Colon (tissue), 2 donors: ENCODE data around the gene FER.
A peak's percentile ranks its signal among the peaks of the same experiment; 100 is the strongest.
"Not testable (repeated sequence)": the region's sequence is repeated elsewhere in the genome, so short reads cannot be mapped to it uniquely, and the experiment has no call there.

Source experiments
- FAIRE-seq: peaks from 2 replicates; lab custom pipeline; 2012; peaks lifted over from hg19 to GRCh38; lab: Jason Lieb, UNC
- donor health status: control.
- donor health status: control.

FER gene

GRCh38 chr5:109038209-109038840 lies 290.6 kb downstream of the FER start:
- FAIRE-seq = peak; percentile 10

GRCh38 chr5:109041317-109041716 lies 293.6 kb downstream of the FER start:
- no peak for FAIRE-seq

- FAIRE-seq = no peak
These were observed 298.0 kb downstream of the FER start for GRCh38 chr5:109045710-109046109.

GRCh38 chr5:109049565-109049964 lies 301.9 kb downstream of the FER start:
- FAIRE-seq = peak; percentile 61

GRCh38 chr5:109050321-109050720 lies 302.6 kb downstream of the FER start:
- not testable (repeated sequence) for FAIRE-seq

DNA sequence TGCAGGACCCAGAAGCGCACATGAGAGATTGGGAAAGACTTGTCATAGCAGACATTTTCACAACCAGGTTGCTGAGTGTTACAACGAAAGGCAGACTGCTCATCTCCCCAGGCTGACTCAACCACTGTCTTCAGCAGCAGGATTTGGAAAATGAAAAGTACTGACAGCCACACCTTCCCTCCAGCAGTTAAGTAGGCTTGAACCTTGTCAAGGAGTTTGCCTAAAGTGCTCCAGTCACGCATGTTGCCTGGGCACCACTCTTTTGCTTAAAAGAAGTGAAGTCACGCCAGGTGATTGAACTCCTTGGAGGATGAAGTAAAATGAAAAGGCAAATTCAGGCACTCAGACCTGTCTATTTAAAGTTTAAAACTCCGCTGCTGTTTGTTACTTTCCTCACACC lies 304.5 kb downstream of the FER start:
- not testable (repeated sequence) for FAIRE-seq

DNA sequence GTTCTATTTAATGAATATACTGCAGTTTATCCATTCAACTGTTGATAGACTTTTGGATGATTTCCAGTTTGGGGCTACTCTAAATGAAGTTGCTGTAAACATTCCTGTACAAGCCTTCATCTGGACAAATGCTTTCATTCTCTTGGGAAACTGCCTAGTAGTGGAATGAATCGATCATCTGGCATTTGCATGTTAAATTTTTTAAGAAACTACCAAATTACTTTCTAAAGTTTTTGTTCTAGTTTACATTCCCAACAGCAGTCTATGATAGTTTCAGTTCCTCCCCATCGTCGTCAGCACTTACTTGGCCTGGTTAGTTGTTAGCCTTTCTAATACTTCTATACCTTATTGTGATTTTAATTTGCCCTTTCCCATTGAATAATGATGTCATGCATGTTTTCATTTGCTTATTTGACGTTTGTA lies 306.3 kb downstream of the FER start:
- no peak for FAIRE-seq

DNA sequence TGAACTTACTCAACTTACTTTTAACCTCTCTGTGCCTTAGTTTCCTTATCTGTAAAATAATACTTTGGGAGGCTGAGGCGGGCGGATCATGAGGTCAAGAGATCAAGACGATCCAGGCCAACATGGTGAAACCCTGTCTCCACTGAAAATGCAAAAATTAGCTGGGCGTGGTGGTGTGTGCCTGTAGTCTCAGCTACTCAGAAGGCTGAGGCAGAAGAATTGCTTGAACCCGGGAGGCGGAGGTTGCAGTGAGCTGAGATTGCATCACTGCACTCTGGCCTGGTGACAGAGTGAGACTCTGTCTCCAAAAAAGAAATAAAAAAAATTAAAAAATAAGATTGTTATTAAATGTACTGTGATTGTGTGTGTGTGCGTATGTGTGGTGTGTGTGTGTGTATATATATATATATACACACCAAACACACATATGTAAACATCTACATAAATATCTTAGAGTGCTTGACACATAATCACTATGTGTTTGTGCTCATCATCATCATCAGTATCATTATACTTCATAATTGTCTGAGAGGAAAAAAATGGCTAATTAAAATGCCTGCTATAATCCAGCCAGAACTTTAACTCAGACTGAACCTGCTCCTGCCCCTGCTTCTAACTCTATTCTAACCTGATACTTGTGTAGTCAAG lies 312.8 kb downstream of the FER start:
- FAIRE-seq = no peak

- FAIRE-seq = peak; percentile 53
These were observed 315.0 kb downstream of the FER start for GRCh38 chr5:109062664-109063063.

DNA sequence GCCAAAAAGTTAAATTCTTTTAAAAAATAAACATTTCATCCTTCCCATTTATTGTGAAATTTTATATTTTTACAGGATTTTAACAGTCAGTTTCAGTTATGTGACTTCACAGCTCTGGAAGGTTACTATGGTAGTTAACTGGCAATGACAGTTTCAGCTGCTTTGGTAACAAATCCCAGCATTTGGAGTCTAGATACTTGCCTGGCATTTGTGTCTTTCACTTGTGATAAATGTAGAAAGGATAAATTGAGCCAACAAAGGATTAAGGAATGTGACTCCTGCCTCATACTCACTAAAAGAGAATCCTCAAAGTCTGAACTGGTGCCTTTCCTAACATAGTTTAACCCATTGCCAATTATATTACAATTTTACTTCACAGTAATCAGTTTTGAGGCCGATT lies 315.5 kb downstream of the FER start:
- no peak for FAIRE-seq

GRCh38 chr5:109076741-109077140 lies 329.0 kb downstream of the FER start:
- no peak for FAIRE-seq

- FAIRE-seq = peak; percentile 91
These were observed 330.8 kb downstream of the FER start for GRCh38 chr5:109078448-109078847.

DNA sequence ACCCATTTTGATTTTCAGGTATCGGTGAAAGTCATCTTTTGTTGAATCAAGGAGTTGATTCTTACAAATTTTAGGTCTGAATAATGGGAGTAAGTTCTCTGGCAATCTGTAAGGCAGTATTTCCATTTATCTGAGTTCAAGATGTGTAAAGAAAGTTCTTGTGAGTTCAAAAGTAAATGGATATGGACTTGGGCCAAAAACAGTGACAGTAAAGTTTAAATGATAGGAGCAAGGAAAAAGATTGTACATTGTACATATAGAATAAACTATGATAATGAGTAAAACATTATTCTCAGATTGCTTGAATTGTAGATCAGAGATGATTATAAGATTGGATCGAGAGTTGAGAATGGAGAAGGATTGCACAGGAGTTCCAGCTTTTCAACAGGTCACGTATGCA lies 332.8 kb downstream of the FER start:
- peak; percentile 62 for FAIRE-seq

GRCh38 chr5:109080896-109081295 lies 333.2 kb downstream of the FER start:
- peak; percentile 87 for FAIRE-seq

DNA sequence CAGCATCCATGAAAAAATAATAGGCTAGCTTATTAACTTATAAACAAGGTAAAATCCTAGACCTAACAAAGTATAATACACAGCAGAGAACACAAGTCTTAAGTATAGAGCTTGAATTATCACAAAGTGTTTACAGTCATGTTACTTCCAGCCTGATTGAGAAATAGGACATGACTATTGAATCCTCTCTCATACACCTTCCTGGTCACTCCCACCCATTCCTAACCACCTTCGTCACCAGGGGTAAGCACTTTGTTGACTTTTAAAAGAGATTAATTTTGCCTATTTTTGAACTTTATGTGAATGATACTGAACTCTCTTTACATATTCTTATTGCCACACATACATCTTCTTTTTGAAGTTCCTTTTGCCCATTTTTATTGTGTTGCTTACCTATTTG lies 336.2 kb downstream of the FER start:
- FAIRE-seq = no peak

DNA sequence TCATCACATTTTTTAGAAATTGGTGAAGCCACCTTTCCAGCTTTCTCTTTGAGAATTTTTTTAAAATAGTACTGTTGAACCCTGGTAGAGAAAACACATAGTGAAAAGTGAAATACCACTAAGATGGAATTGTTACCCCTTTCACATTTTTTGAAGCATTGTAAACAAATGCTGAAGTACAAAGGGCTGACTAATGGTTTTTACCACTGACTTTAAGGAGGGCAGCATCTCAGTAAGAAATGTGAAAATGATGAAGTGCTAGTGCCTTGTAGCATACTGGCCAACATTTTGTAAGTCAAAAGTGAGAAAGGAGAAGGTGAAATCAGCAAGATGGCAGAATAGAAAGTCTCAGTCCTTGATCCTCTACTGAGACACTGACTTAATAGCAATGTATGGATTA lies 341.5 kb downstream of the FER start:
- no peak for FAIRE-seq

- no peak for FAIRE-seq
These were observed 351.4 kb downstream of the FER start for GRCh38 chr5:109099081-109099480.

GRCh38 chr5:109100971-109101370 lies 353.3 kb downstream of the FER start:
- no peak for FAIRE-seq

DNA sequence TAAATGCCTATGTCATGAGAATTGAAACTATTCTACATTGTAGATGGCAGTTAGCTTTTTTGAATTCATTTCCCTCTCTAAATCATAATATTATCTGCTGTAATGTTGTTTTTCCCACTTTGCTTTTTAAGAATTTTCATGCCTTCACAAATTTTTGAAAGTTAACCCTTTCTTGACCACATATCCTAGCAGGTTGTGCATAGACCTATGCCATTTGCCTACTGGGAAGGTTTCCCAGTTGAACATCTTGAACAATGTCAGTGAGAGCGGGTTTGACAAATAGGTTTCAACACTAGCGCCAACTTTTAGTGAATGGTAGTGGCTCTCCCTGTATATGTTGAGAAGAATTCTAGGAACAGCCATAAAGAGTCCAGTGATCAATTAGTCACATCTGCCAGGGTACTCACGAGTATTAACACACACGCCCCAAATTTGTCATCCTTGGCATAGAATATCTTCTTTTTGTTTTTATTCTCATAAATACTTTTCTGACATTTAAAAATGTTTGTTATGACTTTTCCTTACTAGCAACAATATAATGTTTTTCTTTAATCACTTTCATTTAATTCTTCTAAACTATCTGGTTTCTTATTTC lies 354.5 kb downstream of the FER start:
- peak; percentile 75 for FAIRE-seq

DNA sequence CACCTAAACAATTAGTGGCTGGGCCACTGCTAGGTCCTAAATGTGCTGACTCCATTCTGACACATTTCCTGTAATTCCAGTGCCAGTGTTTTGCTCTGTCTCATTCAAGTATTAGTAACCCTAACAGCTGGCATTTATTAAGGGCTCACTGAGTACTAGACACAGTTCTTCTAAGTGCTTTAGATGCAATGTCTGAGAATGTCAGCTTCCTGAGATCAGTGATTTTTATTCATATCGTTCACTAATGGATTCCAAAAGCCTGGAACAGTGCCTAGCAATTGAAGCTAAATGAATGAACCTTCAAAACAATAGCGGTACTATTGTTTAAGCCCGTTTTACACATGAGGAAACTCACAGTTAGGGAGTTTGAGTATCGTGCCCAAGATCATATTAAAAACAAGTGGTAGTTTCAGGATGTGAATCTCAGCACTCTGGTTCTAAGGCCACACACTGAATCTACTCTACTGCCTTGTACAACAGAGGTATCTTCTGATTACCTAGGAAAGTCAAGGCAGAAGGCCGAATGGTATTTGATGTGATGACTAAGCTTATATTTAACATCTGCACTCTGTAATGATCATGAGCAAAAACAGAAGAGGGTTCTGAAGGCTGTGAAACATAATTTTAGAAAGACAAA lies 358.1 kb downstream of the FER start:
- FAIRE-seq = no peak

- no peak for FAIRE-seq
These were observed 364.0 kb downstream of the FER start for GRCh38 chr5:109111680-109112079.

DNA sequence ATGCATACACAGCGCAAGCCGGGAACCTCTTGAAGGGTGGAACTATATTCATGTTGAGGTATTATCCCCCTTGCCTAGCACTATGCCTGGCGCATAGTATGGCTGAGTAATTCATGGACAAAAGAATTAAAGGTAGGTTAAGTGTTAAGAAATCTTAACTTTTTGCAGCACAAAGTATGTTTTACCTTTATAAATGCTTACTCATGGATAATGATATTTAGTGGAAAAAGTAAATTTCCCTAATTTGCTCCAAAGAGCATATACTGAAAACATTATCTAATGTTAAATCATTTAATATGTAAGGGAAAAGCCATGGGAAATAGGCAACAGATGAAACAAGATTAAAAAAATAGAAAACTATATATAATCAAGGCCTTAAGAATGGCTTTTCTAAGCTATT lies 365.9 kb downstream of the FER start:
- no peak for FAIRE-seq

- peak; percentile 55 for FAIRE-seq
These were observed 373.5 kb downstream of the FER start for GRCh38 chr5:109121225-109121624.
